NCI-H1048 (cell line): ENCODE data around the gene DCTN5.

Source experiments
- DNase-seq: peaks from one replicate; lab custom pipeline; 2025; lab: John Stamatoyannopoulos, UW

Gene DCTN5

GRCh38 chr16:23663918-23664317, 22.7 kb downstream of the DCTN5 start:
- DNase-seq = no peak

- no peak for DNase-seq
These were observed 25.5 kb downstream of the DCTN5 start for GRCh38 chr16:23666571-23667354.

GRCh38 chr16:23667355-23667659, 26.0 kb downstream of the DCTN5 start:
- no peak for DNase-seq

- no peak for DNase-seq
These were observed 27.0 kb downstream of the DCTN5 start for GRCh38 chr16:23668225-23668624.

- DNase-seq = no peak
These were observed 27.6 kb downstream of the DCTN5 start for GRCh38 chr16:23668873-23669272.

GRCh38 chr16:23670137-23670776, 29.0 kb downstream of the DCTN5 start:
- DNase-seq = no peak

GRCh38 chr16:23673971-23674614, 32.8 kb downstream of the DCTN5 start:
- DNase-seq = no peak

GRCh38 chr16:23676924-23677480, 35.7 kb downstream of the DCTN5 start:
- DNase-seq = no peak

- peak; percentile 63 for DNase-seq
These were observed 37.4 kb downstream of the DCTN5 start, which contains the start of gene PLK1 for GRCh38 chr16:23678430-23679273. TSS of gene PLK1 (plus strand) at chr16:23678889. CDS start at chr16:23678933, 44 bp downstream.

- no peak for DNase-seq
These were observed 38.2 kb downstream of the DCTN5 start for GRCh38 chr16:23679274-23679985.

- DNase-seq = no peak
These were observed 38.7 kb downstream of the DCTN5 start for GRCh38 chr16:23679986-23680336.

- no peak for DNase-seq
These were observed 40.9 kb downstream of the DCTN5 start for GRCh38 chr16:23682181-23682580.

- DNase-seq = no peak
These were observed 42.2 kb downstream of the DCTN5 start for GRCh38 chr16:23683487-23683886.

- DNase-seq = no peak
These were observed 46.0 kb downstream of the DCTN5 start for GRCh38 chr16:23687034-23687808.

- DNase-seq = no peak
These were observed 48.3 kb downstream of the DCTN5 start for GRCh38 chr16:23689442-23690187.

- DNase-seq = no peak
These were observed 49.7 kb downstream of the DCTN5 start for GRCh38 chr16:23690771-23691482.

- DNase-seq = no peak
These were observed 50.4 kb downstream of the DCTN5 start for GRCh38 chr16:23691483-23692189.

GRCh38 chr16:23692190-23692837, 51.0 kb downstream of the DCTN5 start:
- no peak for DNase-seq
